GM21825 (cell line): ENCODE results near the gene MAST1.
"Not testable (repeated sequence)": the region's sequence is repeated elsewhere in the genome, so short reads cannot be mapped to it uniquely, and the experiment has no call there.

Experiments used
- ATAC-seq: cut with Tn5 transposase; IDR thresholded peaks from one replicate; pipeline ENCODE4 v1.9.1; 2021; ENCODE audit warnings: mild to moderate bottlenecking, moderate library complexity; ENCODE audit not compliant: unreplicated experiment

The MAST1 gene

GRCh38 chr19:12838886-12839756 lies 806 bp downstream of the MAST1 start:
- ATAC-seq = no peak

- ATAC-seq = no peak
These were observed 2.1 kb downstream of the MAST1 start for GRCh38 chr19:12840091-12841079.

GRCh38 chr19:12841094-12841493 lies 2.8 kb downstream of the MAST1 start:
- no peak for ATAC-seq

- ATAC-seq = no peak
These were observed 4.2 kb downstream of the MAST1 start for GRCh38 chr19:12842511-12842910.

- ATAC-seq = no peak
These were observed 5.0 kb downstream of the MAST1 start for GRCh38 chr19:12843328-12843727.

- ATAC-seq = no peak
These were observed 5.9 kb downstream of the MAST1 start for GRCh38 chr19:12843999-12844732.

- ATAC-seq = not testable (repeated sequence)
These were observed 8.3 kb downstream of the MAST1 start for GRCh38 chr19:12846613-12847012.

- peak; percentile 64 for ATAC-seq
These were observed 9.1 kb downstream of the MAST1 start for GRCh38 chr19:12847159-12848139.

GRCh38 chr19:12856653-12857052 lies 18.3 kb downstream of the MAST1 start:
- ATAC-seq = no peak

- ATAC-seq = no peak
These were observed 20.0 kb downstream of the MAST1 start for GRCh38 chr19:12858041-12858928.

- ATAC-seq = no peak
These were observed 21.2 kb downstream of the MAST1 start for GRCh38 chr19:12859546-12859945.

- ATAC-seq = no peak
These were observed 25.8 kb downstream of the MAST1 start for GRCh38 chr19:12864143-12864542.

GRCh38 chr19:12864721-12865715 lies 26.7 kb downstream of the MAST1 start:
- ATAC-seq = no peak

GRCh38 chr19:12865746-12866415 lies 27.6 kb downstream of the MAST1 start:
- ATAC-seq = no peak

- ATAC-seq = no peak
These were observed 28.3 kb downstream of the MAST1 start for GRCh38 chr19:12866416-12867119.
